ENCODE data around the gene RAD51B.

DNA sequence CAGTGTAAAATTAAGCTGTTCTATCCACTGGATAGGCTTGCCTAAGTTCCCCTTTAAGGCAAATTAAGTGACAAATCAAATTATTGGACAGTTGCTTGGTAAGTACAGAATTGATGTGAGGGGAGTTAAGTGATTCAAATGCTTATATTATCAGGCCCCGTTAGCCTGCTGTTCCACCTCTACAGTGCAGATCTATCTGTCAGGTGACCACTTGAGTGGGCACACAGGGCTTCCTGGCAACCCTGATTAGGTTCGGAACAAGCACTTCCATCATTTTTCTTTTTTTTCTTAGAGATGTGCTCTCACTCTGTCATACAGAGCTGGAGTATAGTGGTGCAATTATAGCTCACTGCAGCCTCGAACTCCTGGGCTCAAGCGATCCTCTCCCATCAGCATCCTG lies 453.8 kb downstream of the RAD51B start:
- TF ChIP-seq, protein P1, sequence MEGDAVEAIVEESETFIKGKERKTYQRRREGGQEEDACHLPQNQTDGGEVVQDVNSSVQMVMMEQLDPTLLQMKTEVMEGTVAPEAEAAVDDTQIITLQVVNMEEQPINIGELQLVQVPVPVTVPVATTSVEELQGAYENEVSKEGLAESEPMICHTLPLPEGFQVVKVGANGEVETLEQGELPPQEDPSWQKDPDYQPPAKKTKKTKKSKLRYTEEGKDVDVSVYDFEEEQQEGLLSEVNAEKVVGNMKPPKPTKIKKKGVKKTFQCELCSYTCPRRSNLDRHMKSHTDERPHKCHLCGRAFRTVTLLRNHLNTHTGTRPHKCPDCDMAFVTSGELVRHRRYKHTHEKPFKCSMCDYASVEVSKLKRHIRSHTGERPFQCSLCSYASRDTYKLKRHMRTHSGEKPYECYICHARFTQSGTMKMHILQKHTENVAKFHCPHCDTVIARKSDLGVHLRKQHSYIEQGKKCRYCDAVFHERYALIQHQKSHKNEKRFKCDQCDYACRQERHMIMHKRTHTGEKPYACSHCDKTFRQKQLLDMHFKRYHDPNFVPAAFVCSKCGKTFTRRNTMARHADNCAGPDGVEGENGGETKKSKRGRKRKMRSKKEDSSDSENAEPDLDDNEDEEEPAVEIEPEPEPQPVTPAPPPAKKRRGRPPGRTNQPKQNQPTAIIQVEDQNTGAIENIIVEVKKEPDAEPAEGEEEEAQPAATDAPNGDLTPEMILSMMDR (IDR thresholded peaks at IDR 0.05; ENCODE audit: poor library complexity): no peak
- TF ChIP-seq EZH2 (IDR thresholded peaks at IDR 0.05; ENCODE audit: borderline replicate concordance): no peak

All from hepatocyte (in vitro differentiated cells).